ENCODE measurements around the gene PARG.

PARG gene

GRCh38 chr10:49783645-49784044, 158.2 kb downstream of the PARG start:
- Histone ChIP-seq H3F3A (ENCODE audit: insufficient read depth) (no peaks in the 10 kb centered on the region), H3K9ac (ENCODE audit: low read length) (no peak overlapping the region), H3K27ac (ENCODE audit: low read depth, low read length) (no peak overlapping the region), H4K20me1 (ENCODE audit: low read depth, low read length) (no peaks in the 10 kb centered on the region), H3K79me2 (ENCODE audit: insufficient read depth, low read length) (no peaks in the 10 kb centered on the region), H3K27me3 (ENCODE audit: low read length) (no peaks in the 10 kb centered on the region), H3K9me2 (replicated peaks; ENCODE audit: insufficient read depth, low read length) (no peaks in the 10 kb centered on the region), H3K4me3 (ENCODE audit: insufficient read depth, low read length, poor library complexity, severe bottlenecking) (no peak overlapping the region), H3K36me3 (ENCODE audit: low read length) (no peaks in the 10 kb centered on the region), H2AFZ (ENCODE audit: low read depth, low read length, severe bottlenecking) (no peak overlapping the region), H3K4me2 (ENCODE audit: low read depth, low read length, poor library complexity, severe bottlenecking) (no peak overlapping the region), H3K9me3 (ENCODE audit: insufficient read depth, low read length) (no peaks in the 10 kb centered on the region)
- no peak for TF ChIP-seq EZH2phosphoT487 (conservative IDR thresholded peaks at IDR 0.05; ENCODE audit: low read length)

- Histone ChIP-seq H3K9me2 (replicated peaks; ENCODE audit: insufficient read depth, low read length) (no peaks in the 10 kb centered on the region), H3K27me3 (ENCODE audit: low read length) (no peaks in the 10 kb centered on the region), H3K36me3 (ENCODE audit: low read length) (no peaks in the 10 kb centered on the region), H3K9ac (ENCODE audit: low read length) (no peak overlapping the region), H3K4me2 (ENCODE audit: low read depth, low read length, poor library complexity, severe bottlenecking) (no peak overlapping the region), H2AFZ (ENCODE audit: low read depth, low read length, severe bottlenecking) (no peak overlapping the region), H3K4me3 (ENCODE audit: insufficient read depth, low read length, poor library complexity, severe bottlenecking) (no peak overlapping the region), H3K79me2 (ENCODE audit: insufficient read depth, low read length) (no peaks in the 10 kb centered on the region), H3K9me3 (ENCODE audit: insufficient read depth, low read length) (no peaks in the 10 kb centered on the region), H3F3A (ENCODE audit: insufficient read depth) (no peaks in the 10 kb centered on the region), H4K20me1 (ENCODE audit: low read depth, low read length) (no peaks in the 10 kb centered on the region), H3K27ac (ENCODE audit: low read depth, low read length) (no peak overlapping the region)
- no peak for TF ChIP-seq EZH2phosphoT487 (conservative IDR thresholded peaks at IDR 0.05; ENCODE audit: low read length)
- no peak for TF ChIP-seq CTCF (IDR thresholded peaks at IDR 0.05; ENCODE audit: insufficient read depth, low read length, poor library complexity, severe bottlenecking)
Measured at GRCh38 chr10:49781247-49781646, 160.6 kb downstream of the PARG start.

- Histone ChIP-seq H3K4me3 (ENCODE audit: insufficient read depth, low read length, poor library complexity, severe bottlenecking) (no peak overlapping the region), H3K9ac (ENCODE audit: low read length) (no peak overlapping the region), H2AFZ (ENCODE audit: low read depth, low read length, severe bottlenecking) (no peak overlapping the region), H3K4me2 (ENCODE audit: low read depth, low read length, poor library complexity, severe bottlenecking) (no peak overlapping the region), H3F3A (ENCODE audit: insufficient read depth) (no peaks in the 10 kb centered on the region), H3K27me3 (ENCODE audit: low read length) (no peaks in the 10 kb centered on the region), H3K9me2 (replicated peaks; ENCODE audit: insufficient read depth, low read length) (no peaks in the 10 kb centered on the region), H3K79me2 (ENCODE audit: insufficient read depth, low read length) (no peaks in the 10 kb centered on the region), H4K20me1 (ENCODE audit: low read depth, low read length) (no peaks in the 10 kb centered on the region), H3K36me3 (ENCODE audit: low read length) (no peaks in the 10 kb centered on the region), H3K27ac (ENCODE audit: low read depth, low read length) (no peak overlapping the region), H3K9me3 (ENCODE audit: insufficient read depth, low read length) (no peaks in the 10 kb centered on the region)
- TF ChIP-seq CTCF (IDR thresholded peaks at IDR 0.05; ENCODE audit: insufficient read depth, low read length, poor library complexity, severe bottlenecking) (no peak), EZH2phosphoT487 (conservative IDR thresholded peaks at IDR 0.05; ENCODE audit: low read length) (no peak)
Measured at GRCh38 chr10:49778197-49778596, 163.6 kb downstream of the PARG start.

- H3K9ac ChIP-seq (ENCODE audit: low read length), result no peak overlapping the region
- no peaks in the 10 kb centered on the region for H3K79me2 ChIP-seq (ENCODE audit: insufficient read depth, low read length)
- no peaks in the 10 kb centered on the region for H3F3A ChIP-seq (ENCODE audit: insufficient read depth)
- no peak overlapping the region for H3K27ac ChIP-seq (ENCODE audit: low read depth, low read length)
- H3K9me2 ChIP-seq (replicated peaks; ENCODE audit: insufficient read depth, low read length), result no peaks in the 10 kb centered on the region
- H3K27me3 ChIP-seq (ENCODE audit: low read length), result no peaks in the 10 kb centered on the region
- no peaks in the 10 kb centered on the region for H4K20me1 ChIP-seq (ENCODE audit: low read depth, low read length)
- H2AFZ ChIP-seq (ENCODE audit: low read depth, low read length, severe bottlenecking), result no peak overlapping the region
- H3K9me3 ChIP-seq (ENCODE audit: insufficient read depth, low read length), result no peaks in the 10 kb centered on the region
- TF ChIP-seq CTCF (IDR thresholded peaks at IDR 0.05; ENCODE audit: insufficient read depth, low read length, poor library complexity, severe bottlenecking) (no peak), EZH2phosphoT487 (conservative IDR thresholded peaks at IDR 0.05; ENCODE audit: low read length) (no peak)
- no peak overlapping the region for H3K4me2 ChIP-seq (ENCODE audit: low read depth, low read length, poor library complexity, severe bottlenecking)
- H3K4me3 ChIP-seq (ENCODE audit: insufficient read depth, low read length, poor library complexity, severe bottlenecking), result no peak overlapping the region
- no peaks in the 10 kb centered on the region for H3K36me3 ChIP-seq (ENCODE audit: low read length)
Measured at GRCh38 chr10:49776851-49777250, 165.0 kb downstream of the PARG start.
